SK-MEL-5 (cell line): Measurements from ENCODE around the gene DRAM1. TPM values are rescaled to one million over a fixed set of nuclear protein-coding genes. Genes with fewer than 3 reads are reported as not detected.
A peak's percentile ranks its signal among the peaks of the same experiment; 100 is the strongest.
"Not testable (repeated sequence)": the region's sequence is repeated elsewhere in the genome, so short reads cannot be mapped to it uniquely, and the experiment has no call there.

Experiments
- DNase-seq: peaks from one replicate; pipeline ENCODE4 v3.0.0-alpha.2; 2016; ENCODE audit warnings: low read depth, low spot score
- in situ Hi-C: cut with HindIII; loops from 2 replicates; pipeline ENCODE4 v1.10.0; 2016; ENCODE audit warnings: low sequenced_read_pairs, high pct_unique_total_duplicates, low pct_unique_long_range_greater_than_20kb
- total RNA-seq: library from RNA; depleted of rRNA; stranded (reverse); fragments of >200 nt; shearing (Covaris generic); gene quantifications from 2 replicates; pipeline ENCODE4 v1.2.3, GENCODE V29; 2014

The DRAM1 gene
- total RNA-seq, 1 experiment from 2014 or later, result 9.3 TPM

DNA sequence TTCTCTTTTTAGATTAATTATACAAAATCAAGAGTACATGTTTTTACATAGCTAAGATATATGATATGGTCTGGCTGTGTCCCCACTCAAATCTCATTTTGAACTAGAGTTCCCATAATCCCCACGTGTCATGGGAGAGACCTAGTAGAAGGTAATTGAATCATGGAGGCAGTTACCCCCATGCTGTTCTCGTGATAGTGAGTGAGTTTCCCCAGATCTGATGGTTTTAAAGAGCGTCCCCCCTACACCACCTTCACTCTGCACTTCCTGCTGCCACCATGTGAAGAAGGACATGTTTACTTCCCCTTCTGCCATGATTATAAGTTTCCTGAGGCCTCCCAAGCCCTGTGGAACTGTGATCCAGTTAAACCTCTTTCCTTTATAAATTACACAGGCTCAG, 21.4 kb upstream of the DRAM1 start:
- no peak for DNase-seq
- in situ Hi-C loops, result no loop called here

DNA sequence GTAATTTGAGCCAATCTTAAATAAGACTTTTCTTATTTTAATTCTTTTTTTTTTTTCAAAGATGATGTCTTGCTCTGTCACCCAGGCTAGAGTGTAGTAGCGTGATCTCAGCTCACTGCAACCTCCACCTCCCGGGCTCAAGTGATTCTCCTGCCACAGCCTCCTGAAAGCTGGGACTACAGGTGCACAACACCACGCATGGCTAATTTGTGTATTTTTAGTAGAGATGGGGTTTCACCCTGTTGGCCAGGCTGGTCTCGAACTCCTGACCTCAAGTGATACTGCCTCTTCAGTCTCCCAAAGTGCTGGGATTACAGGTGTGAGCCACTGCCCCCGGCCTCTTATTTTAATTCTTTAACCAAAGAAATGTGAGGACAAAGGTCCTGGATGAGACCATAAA, 20.8 kb upstream of the DRAM1 start:
- in situ Hi-C loops, DNase-seq: not testable (repeated sequence)

- DNase-seq, result peak; percentile 76
- in situ Hi-C loops, result no loop called here
Observed at GRCh38 chr12:101857043-101857558, 20.3 kb upstream of the DRAM1 start.

- DNase-seq, result peak; percentile 33
- in situ Hi-C loops, result no loop called here
Observed at GRCh38 chr12:101858361-101858760, 19.0 kb upstream of the DRAM1 start.

DNA sequence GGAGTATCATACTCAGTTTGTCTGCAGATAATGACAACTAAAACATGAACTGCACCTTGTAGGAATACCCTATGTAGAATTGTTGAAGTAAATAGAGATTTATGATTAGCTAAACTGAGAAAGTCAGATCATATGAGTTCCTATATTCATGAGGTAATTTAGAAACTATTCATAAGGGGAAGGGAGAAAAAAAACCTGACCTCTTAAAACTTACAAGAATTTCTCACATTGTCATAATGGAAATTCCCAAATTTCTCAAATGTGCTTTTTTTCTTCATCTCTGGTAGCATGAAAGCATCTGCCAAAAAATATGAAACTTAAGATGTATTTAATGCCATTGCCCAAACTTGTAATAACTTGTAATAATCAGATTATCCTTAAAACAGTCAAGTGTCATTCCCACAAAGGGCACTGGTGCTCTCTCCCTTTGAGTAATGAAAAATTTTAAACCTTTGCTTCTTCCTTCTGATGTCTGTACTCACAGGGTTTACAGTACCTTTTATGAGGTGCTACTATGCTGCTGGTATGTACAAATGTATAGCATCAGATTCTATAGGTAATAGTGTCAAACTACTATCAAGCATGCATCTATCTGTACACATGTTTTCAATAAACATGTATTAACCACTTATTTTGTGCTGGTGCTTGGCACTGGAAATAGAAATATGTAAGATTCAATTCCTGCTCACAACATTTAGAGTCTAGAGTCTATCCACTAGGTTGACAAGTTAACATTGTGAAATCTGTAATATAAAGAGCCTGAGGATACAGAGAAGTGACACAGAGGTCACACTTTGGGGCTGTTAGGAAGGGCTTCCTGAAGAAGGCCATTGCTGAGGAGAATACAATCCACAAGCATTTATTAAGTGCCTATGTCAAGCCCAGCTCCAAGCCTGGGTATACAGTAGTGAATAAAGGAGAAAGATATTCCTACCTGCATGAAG, 17.4 kb upstream of the DRAM1 start:
- in situ Hi-C loops, result no loop called here
- peak; percentile 13 for DNase-seq

DNA sequence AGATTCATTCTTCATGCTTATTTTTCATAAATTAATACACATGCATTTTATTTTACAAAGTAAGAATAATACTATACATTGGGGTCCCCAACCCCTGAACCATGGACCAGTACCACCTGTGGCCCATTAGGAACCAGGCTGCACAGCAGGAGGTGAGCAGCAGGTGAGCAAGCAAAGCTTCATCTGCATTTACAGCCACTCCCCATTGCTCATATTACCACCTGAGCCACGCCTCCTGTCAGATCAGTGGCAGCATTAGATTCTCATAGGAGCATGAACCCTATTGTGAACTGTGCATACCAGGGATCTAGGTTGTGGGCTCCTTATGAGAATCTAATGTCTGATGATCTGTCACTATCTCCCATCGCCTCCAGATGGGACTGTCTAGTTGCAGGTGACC, 15.7 kb upstream of the DRAM1 start:
- in situ Hi-C loops, DNase-seq: not testable (repeated sequence)

GRCh38 chr12:101862245-101862644, 15.1 kb upstream of the DRAM1 start:
- DNase-seq, result no peak
- in situ Hi-C loops, result no loop called here

DNA sequence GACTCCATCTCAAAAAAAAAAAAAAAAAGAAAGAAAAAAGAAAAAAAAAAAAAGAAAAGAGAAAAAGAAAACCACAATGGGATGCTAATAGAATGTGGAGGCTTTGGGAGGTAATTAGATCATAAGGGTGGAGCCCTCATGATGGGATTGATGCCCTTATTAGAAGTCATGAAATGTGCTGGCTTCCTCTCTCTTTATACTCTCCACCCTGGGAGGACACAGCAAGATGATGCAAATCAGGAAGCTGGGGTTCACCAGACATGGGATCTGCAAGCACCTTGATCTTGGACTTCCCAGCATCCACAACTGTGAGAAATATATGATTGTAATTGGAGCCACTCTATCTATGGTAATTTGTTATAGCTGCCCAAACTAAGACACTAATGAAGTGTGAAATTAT, 13.4 kb upstream of the DRAM1 start:
- in situ Hi-C loops, result no loop called here

GRCh38 chr12:101866615-101867373, 10.6 kb upstream of the DRAM1 start:
- in situ Hi-C loops, result no loop called here
- no peak for DNase-seq

More for the DNA sequence above, 13.4 kb upstream of the DRAM1 start:
- DNase-seq, result no peak

- in situ Hi-C loops, DNase-seq: not testable (repeated sequence)
Observed at GRCh38 chr12:101867619-101868018, 9.8 kb upstream of the DRAM1 start.

- no peak for DNase-seq
- in situ Hi-C loops, result no loop called here
Observed at GRCh38 chr12:101870925-101871324, 6.5 kb upstream of the DRAM1 start.

DNA sequence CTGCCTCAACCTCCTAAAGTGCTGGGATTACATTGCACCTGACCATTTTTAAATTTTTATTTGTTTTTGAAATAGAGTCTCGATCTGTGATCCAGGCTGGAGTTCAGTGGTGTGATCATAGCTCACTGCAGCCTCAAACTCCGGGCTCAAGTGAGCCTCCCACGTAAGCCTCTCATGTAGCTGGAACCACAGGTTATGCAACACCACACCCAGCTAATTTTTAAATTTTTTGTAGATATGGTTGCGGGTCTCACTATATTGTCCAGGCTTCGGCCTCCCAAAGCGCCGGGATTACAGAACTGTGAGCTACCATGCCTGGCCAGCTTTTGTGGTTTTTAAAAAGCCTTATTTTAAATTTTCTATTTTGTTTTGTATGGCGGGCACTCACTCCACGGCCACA, 2.2 kb upstream of the DRAM1 start:
- in situ Hi-C loops, result no loop called here
- DNase-seq, result no peak

DNA sequence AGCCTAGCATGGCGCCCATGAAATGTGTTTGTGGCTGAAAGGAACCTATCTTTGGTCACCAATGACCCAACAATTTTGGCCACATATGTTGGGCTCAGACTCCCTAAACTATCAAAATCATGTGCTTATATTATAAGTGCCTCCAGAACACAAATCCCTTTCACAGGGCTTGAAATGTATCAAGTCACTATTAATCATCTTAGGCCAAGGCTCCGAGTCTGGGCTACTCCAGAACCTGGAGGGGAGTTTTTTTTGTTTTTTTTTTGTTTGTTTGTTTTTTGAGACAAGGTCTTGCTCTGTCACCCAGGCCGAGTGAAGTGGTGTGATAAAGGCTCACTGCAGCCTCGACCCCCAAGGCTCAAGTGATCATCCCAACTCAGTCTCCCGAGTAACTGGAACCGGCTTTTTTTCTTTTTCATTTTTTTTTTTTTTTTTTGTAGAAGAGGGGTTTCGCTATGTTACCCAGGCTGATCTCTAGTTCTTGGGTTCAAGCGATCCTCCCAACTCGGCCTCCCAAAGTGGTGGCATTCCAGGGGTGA, 989 bp upstream of the DRAM1 start:
- DNase-seq, result peak; percentile 37

DNA sequence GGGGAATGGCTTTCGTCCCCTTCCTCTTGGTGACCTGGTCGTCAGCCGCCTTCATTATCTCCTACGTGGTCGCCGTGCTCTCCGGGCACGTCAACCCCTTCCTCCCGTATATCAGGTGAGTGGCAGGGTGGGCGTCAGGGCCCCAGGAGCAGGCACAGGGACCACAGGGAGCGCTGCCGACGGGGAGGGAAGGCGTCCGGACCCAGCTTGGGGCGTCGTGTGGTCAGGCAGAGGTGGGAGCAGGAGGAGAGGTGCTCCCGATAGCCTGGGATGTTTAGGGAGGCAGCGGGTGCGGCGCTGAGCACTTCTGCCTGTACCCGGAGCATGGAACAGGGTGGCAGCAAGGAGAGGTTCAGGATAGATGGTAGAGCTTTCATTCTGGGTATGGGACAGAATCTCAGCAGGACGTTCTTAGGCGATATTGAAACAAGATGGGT, 444 bp downstream of the DRAM1 start:
- peak; percentile 17 for DNase-seq
- in situ Hi-C loops, result no loop called here

More for the DNA sequence above, 989 bp upstream of the DRAM1 start:
- in situ Hi-C loops, result no loop called here

- DNase-seq, result peak; percentile 14
- in situ Hi-C loops, result no loop called here
Observed at GRCh38 chr12:101878243-101878821, 952 bp downstream of the DRAM1 start.

GRCh38 chr12:101880769-101881168, 3.4 kb downstream of the DRAM1 start:
- DNase-seq, result no peak
- in situ Hi-C loops, result no loop called here

GRCh38 chr12:101881228-101881627, 3.8 kb downstream of the DRAM1 start:
- in situ Hi-C loops, result no loop called here

GRCh38 chr12:101884174-101884573, 6.8 kb downstream of the DRAM1 start:
- no peak for DNase-seq
- in situ Hi-C loops, result no loop called here

More at GRCh38 chr12:101881228-101881627, 3.8 kb downstream of the DRAM1 start:
- no peak for DNase-seq
